PFSK-1 (cell line): ENCODE results near the gene VN1R5. TPM values are rescaled to one million over a fixed set of nuclear protein-coding genes. Genes with fewer than 3 reads are reported as not detected.
"Not testable (repeated sequence)": the region's sequence is repeated elsewhere in the genome, so short reads cannot be mapped to it uniquely, and the experiment has no call there.

Source experiments
- FOXP2 ChIP-seq: optimal IDR thresholded peaks from 2 replicates; pipeline ENCODE3; 2011; ENCODE audit warnings: borderline replicate concordance, control low read depth, inconsistent platforms; ENCODE audit not compliant: insufficient read depth; ENCODE audit errors: extremely low read length, extremely low read depth
- POLR2AphosphoS5 ChIP-seq: IDR thresholded peaks from 2 replicates; pipeline ENCODE4 v1.6.1; 2012; ENCODE audit warnings: low read depth, mild to moderate bottlenecking, control low read depth, low read length, moderate library complexity
- SIN3A ChIP-seq: IDR thresholded peaks from 2 replicates; pipeline ENCODE4 v1.6.1; 2012; ENCODE audit warnings: mild to moderate bottlenecking, low read length, moderate library complexity, borderline replicate concordance; ENCODE audit not compliant: insufficient read depth
- TAF1 ChIP-seq: IDR thresholded peaks from 2 replicates; pipeline ENCODE4 v1.6.1; 2012; ENCODE audit warnings: low read length, control low read depth, borderline replicate concordance; ENCODE audit not compliant: insufficient read depth
- polyA plus RNA-seq: library from polyadenylated mRNA; unstranded; fragments of >200 nt; gene quantifications from one replicate; pipeline ENCODE4 v1.2.1, GENCODE V29; 2012; ENCODE audit warnings: low read depth, missing spikeins; ENCODE audit not compliant: insufficient read length
- TF ChIP-seq, protein P1 (sequence below), 2 experiments: IDR thresholded peaks; 2 replicates each; pipeline versions ENCODE4 v1.6.1 to v1.8.0; 2011 to 2012; ENCODE audit warnings: low read depth in 2 of 2, low read length in 2 of 2, control low read depth in 1 of 2, inconsistent platforms in 1 of 2, mild to moderate bottlenecking in 1 of 2, moderate library complexity in 1 of 2; ENCODE audit not compliant: insufficient read depth in 1 of 2

VN1R5 gene
- polyA plus RNA-seq: not detected

DNA sequence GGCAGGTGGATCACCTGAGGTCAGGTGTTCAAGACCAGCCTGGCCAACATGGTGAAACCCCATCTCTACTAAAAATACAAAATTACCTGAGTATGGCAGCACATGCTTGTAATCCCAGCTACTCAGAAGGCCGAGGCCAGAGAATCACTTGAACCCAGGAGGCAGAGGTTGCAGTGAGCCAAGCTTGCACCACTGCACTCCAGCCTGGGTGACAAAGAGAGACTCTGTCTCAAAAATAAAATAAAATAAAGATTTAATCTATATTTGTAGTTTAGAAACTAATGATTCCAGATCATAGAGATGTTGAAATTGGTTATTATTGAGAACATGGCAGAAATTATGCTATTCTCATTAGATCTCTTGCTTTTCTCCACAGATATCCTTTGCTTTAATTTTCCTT, at the start of gene VN1R5:
TSS of gene VN1R5 (plus strand) at position 301 of the 400 bp plus-strand sequence.
- TF ChIP-seq, protein P1, sequence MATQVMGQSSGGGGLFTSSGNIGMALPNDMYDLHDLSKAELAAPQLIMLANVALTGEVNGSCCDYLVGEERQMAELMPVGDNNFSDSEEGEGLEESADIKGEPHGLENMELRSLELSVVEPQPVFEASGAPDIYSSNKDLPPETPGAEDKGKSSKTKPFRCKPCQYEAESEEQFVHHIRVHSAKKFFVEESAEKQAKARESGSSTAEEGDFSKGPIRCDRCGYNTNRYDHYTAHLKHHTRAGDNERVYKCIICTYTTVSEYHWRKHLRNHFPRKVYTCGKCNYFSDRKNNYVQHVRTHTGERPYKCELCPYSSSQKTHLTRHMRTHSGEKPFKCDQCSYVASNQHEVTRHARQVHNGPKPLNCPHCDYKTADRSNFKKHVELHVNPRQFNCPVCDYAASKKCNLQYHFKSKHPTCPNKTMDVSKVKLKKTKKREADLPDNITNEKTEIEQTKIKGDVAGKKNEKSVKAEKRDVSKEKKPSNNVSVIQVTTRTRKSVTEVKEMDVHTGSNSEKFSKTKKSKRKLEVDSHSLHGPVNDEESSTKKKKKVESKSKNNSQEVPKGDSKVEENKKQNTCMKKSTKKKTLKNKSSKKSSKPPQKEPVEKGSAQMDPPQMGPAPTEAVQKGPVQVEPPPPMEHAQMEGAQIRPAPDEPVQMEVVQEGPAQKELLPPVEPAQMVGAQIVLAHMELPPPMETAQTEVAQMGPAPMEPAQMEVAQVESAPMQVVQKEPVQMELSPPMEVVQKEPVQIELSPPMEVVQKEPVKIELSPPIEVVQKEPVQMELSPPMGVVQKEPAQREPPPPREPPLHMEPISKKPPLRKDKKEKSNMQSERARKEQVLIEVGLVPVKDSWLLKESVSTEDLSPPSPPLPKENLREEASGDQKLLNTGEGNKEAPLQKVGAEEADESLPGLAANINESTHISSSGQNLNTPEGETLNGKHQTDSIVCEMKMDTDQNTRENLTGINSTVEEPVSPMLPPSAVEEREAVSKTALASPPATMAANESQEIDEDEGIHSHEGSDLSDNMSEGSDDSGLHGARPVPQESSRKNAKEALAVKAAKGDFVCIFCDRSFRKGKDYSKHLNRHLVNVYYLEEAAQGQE (IDR thresholded peaks at IDR 0.05; ENCODE audit: insufficient read depth in 1 of 2, low read depth in 2 of 2, low read length in 2 of 2): not testable (repeated sequence)
- not testable (repeated sequence) for TF ChIP-seq SIN3A, POLR2AphosphoS5

DNA sequence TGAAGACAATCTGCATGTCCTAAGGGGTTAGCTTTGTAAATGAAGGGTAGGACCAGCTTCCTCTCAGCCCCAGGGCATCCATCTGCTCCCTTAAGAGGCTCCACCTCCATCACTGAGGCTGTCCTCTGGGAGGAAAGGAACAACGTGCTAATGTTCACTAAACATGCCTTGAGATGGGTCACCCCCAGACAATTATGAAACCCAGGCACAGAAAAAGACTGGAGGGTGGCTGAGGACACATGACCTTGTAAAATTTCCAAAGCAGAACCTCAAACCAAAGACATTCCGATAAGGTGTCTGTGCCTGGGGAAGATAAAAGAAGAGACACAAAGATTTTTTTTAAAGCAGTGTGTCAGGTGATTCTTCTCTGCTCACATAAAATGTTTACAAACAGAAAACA, 46.5 kb upstream of the VN1R5 start:
- TF ChIP-seq TAF1 (no peak), SIN3A (no peak), POLR2AphosphoS5 (no peak), FOXP2 (no peak)
- TF ChIP-seq, protein P1 (IDR thresholded peaks at IDR 0.05; ENCODE audit: insufficient read depth in 1 of 2, low read depth in 2 of 2, low read length in 2 of 2): no peak

DNA sequence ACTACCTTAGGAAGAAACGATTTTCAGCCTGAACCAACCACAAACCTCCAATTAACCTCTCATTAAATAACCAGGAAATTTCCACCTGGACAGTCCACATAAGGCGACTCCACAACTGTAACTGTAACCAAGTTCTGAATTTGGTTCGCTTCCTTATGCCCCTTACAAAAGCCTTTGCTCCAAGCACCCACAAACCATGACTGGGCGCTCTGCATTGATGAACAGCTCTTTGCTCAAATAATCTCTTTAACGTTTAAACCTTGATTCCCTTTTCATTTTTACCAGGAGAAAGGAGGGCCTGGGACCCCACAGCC, 45.9 kb upstream of the VN1R5 start:
- no peak for TF ChIP-seq FOXP2
- no peak for TF ChIP-seq TAF1
- TF ChIP-seq SIN3A: no peak
- TF ChIP-seq, protein P1 (IDR thresholded peaks at IDR 0.05; ENCODE audit: insufficient read depth in 1 of 2, low read depth in 2 of 2, low read length in 2 of 2): no peak
- no peak for TF ChIP-seq POLR2AphosphoS5

DNA sequence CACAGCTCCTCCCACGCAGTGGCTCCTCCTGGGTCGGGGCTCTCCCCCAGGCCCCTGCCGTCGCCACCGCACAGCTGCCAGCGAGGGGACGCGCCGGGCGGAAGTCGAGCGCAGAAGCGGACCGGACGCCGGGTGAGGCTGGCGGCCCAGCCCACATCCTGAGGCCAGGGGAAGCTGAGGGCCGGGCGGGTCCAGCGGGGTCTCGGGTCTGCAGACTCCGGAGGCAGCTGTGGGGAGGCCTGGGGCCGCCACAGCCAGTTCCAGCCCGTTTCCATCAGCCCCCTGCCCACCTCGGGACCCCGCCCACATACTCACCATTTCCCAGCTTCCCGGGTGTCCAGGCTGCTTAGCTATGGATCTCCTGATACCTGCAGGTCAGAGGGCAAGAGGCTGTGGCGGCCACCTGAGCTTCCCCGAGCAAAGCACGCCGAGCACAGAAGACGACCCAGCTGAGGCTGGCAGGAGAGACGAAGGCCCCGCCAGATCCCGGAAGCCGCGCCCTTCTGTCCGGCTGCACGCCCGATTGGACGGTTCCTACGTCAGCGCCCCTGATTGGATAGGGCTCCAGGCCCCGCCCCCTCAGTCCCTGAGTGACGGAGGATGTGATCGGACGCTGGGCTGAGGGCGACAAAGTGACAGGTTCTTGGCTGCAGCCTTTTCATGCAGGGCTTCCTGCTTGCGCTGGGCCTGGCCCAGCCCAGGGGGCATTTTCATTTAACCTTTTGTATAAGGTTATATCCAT, 45.3 kb upstream of the VN1R5 start:
- TF ChIP-seq POLR2AphosphoS5: peak; percentile 98
- peak; percentile 89 for TF ChIP-seq FOXP2
- TF ChIP-seq TAF1: no peak
- peak; percentile 83 for TF ChIP-seq SIN3A
- TF ChIP-seq, protein P1 (IDR thresholded peaks at IDR 0.05; ENCODE audit: insufficient read depth in 1 of 2, low read depth in 2 of 2, low read length in 2 of 2): peak in 1 of 2 experiments; percentile 44; a peak in 1 of 4 replicates
